Inflammatory macrophage treated with lipopolysaccharide for 1 hour (primary cell): ENCODE results near the gene RFX3.

ENCODE experiments used
- DNase-seq, 2 donors: peaks; one replicate each; pipeline ENCODE4 v3.0.0-alpha.2; 2020 to 2022

The RFX3 gene

GRCh38 chr9:3431890-3432289 is 93.9 kb downstream of the RFX3 start:
- DNase-seq, result no peak

DNA sequence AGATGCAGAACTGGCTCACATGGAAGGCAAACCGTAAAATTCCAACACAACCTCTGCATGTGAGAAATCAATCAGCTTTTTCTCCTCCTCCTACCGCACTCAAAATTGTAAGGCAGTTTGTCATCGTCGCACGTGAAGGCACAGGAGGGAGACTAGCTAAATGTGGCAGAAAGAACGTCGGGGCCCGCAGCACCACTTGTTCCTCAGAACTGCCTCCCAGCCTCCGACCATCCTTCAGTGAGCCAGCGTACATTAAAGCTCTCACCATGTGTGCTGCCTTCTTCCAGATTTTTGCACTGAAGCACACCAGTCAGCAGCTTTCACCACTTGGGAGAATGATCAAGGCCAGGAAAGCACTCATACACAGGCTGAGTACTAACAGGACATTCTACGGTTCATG is 105.9 kb downstream of the RFX3 start:
- no peak for DNase-seq

GRCh38 chr9:3415906-3416305 is 109.9 kb downstream of the RFX3 start:
- no peak for DNase-seq

DNA sequence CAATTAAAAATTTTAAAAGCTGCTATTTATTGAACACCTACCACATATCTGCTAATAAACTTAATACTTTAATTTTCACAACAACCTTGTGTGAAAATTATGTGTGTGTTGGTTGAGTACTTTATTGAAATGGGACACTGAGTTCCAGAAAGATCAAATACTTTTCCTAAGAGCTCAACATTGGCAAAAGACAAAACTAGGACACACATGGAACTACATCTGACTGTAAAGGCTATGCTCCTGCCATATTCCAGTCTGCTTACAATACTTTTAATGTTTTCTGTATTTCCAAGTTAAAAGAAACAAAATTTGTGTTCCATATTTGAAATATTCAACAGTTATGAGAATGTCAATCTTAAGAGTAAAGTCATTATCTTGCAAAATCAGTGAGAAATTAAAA is 111.8 kb downstream of the RFX3 start:
- no peak for DNase-seq

GRCh38 chr9:3410461-3410860 is 115.3 kb downstream of the RFX3 start:
- DNase-seq, result no peak

- DNase-seq, result no peak
Observed at GRCh38 chr9:3409453-3409852, 116.3 kb downstream of the RFX3 start.

GRCh38 chr9:3403315-3403714 is 122.5 kb downstream of the RFX3 start:
- no peak for DNase-seq

DNA sequence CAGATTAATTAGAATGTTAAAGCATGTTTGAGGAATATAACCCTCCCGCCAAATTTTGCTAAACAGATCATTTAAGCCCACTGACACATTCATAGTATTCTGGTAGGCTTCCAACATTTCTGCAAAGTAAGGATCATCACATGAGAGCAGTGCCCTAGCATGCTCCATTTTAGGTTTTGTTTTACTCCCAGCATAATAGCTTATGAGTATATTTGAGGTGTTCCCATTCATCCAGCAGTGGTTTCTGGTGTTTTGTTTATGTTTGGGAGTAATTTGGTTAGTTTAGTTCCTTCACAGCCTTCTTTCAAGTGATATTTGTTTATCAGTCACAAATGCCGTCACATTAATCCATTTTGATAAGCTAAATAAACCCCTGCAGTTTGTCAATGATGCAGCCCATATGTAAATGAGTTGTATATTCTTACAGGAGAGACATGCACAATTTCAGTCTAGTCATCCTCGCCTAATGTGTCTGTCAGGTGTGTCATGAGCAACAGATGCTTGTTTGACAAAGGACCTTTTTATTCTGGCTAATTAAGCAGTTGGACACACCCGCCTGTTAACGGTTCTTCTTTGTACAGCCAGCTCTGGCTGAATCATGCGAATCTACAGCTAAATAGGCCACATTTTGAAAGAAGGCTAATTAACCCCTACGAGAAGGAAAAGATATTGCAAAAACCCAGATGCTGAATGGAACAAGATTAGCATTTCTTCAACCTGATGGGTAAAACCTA is 124.4 kb downstream of the RFX3 start:
- DNase-seq, result no peak

GRCh38 chr9:3398232-3398648 is 127.6 kb downstream of the RFX3 start:
- peak; percentile 69 for DNase-seq

GRCh38 chr9:3397766-3398165 is 128.0 kb downstream of the RFX3 start:
- peak in 1 of 2 donors; percentile 28 for DNase-seq

- no peak for DNase-seq
Observed at GRCh38 chr9:3391414-3391813, 134.4 kb downstream of the RFX3 start.

DNA sequence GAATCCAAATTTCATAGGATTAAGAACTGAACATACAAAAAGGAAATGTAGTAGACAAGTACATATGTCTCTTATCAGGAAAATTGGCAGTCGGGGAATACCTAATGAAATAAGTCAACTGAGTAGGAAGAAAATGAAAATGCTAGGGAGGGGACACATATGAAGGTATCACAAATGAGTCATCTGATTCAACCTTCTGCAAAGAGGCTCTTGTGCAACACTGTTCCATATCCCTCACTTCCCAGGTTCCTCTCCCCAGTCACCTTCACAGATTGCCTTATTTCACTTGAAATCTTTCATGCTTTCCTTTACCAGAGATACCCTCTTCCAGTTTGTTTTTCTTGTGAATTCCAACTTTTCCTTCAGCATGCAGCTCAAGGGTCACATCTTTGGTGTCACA is 139.0 kb downstream of the RFX3 start:
- no peak for DNase-seq

- DNase-seq, result peak; percentile 8 to 16
Observed at GRCh38 chr9:3385871-3386270, 139.9 kb downstream of the RFX3 start.

DNA sequence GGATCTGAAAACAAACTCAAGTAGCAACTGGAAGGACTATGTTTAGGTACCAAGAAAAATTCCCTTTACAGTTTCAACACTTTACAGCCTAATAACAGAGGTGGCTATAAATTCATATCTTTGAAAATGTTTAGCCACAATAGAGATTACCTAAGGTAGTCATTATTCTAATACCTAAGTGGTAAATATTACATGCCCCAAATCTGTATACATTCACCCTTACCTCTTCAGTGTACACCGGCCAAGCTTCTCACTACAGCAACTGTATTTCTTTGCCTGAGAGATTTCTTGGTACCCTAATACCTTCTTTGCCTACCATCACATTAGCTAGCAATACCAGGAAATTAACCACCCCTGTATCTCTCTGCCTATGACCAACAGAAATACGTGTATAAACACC is 154.0 kb downstream of the RFX3 start:
- no peak for DNase-seq

DNA sequence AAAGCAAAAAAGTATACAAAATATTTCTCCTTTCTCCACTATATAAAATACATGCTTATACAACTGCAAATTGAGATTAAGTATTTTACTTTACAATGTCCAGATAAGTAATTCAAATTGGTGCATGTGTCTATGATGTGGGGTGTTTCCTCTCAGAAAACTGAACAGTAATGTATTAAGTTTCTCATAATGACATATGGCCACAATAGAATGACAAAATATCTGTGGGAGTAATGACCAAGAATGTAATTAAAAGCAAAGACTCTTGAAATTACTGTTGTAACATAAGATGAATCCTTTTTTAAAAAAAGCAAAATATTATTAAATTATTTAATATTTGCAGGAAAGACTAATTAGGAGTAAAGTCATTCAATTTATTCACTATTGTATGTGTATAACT is 155.1 kb downstream of the RFX3 start:
- DNase-seq, result no peak

DNA sequence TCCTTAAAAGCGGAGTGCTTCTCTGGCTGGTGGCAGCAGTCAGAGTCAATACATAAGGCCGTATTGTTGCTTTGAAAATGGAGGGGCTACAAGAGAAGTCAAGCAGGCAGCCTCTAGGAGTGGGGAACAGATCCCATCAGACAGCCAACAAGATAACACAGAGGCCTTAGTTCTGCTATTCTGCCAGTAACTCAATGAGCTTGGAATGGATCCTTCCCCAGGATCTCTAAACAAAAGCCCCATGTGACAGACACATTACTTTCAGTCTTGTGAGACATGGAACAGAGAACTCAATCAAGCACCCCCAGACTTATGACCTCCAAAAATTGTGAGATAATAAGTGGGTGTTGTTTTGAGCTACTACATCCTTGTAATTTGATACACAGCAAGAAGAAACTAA is 158.6 kb downstream of the RFX3 start:
- peak in 1 of 2 donors; percentile 19 for DNase-seq

GRCh38 chr9:3361689-3362392 is 164.0 kb downstream of the RFX3 start:
- no peak for DNase-seq

DNA sequence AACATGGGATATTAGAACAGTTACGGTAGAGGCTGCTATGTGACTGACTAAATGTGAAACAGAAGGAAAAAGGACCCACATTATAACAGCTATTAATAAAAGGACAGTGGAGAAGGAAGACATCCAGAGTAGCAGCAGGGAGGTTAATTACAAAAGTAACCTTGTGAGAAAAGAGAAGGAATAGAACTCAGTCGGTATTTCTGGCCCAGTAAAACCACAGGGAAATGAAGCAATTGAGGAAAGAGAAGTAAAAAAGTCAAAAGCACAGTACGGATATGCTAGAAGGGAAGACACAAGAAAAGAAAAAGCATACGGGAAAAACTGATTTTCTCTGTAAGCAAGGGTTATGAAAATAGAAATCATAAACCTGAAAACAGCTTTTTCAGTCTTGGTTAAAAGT is 164.7 kb downstream of the RFX3 start:
- DNase-seq, result peak; percentile 43 to 52

DNA sequence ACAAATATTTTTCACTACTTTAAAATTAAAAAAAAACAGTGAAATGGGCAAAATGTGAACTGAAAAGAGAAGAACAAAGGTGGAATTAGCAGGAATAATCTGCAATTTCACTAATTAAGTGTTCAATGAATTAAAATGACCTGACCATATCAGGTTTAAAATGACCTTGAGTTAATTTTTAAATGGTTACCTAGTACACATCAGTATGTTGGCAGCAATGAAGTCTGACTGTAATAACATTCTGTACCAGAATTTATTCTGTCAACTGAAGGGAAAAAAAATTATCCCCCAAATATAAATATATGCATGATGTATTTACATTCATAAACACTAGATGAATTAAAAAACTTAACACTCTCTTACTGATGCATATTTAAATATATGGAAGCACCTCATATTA is 165.6 kb downstream of the RFX3 start:
- DNase-seq, result no peak

DNA sequence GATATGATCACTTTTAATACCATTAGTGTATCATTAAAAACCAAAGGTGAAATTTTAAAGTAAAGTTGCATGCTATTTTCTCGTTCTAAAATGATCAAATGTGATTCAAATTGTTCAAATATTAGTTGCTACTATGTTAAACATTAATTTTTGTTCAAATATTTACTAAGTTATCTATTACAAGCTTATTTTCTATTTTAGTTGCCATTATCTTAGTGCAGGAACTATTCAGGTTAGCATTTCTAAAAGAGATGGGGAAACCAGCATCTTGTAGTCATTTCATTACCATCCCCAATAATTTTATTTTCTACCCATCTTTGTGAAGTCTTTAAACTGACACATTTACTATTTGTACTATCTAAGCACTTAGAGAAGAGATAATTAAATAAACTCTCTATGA is 166.0 kb downstream of the RFX3 start:
- DNase-seq, result no peak

DNA sequence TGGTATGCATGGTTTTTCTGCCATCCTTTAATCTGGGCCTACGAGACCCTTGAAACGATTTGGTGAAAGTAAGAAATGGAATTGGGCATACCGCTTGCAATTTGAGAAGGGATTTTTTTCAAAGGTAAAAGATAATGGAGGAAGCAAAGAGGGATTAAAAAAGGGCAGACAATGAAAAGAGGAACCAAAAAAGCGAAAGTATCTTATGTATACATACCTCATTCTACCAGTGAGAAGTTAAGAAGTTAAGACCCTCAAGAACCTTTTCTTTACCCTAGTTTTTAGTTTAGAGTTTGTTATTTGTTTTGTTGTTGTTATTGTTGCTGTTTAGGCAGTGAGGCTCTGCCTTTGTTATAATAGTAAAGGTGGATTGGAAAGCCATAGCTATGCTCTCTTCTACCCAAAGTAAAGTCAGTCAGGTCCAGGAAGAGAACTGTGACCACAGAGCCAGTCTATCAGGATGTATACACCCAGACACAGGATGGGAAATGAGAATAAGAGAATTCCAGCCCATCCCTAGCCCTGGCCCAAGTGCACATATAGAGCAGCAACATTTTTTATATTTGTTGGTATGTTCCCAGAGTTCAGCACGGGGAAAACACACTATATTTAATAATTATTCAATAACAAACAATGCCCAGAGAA is 166.6 kb downstream of the RFX3 start:
- DNase-seq, result no peak

DNA sequence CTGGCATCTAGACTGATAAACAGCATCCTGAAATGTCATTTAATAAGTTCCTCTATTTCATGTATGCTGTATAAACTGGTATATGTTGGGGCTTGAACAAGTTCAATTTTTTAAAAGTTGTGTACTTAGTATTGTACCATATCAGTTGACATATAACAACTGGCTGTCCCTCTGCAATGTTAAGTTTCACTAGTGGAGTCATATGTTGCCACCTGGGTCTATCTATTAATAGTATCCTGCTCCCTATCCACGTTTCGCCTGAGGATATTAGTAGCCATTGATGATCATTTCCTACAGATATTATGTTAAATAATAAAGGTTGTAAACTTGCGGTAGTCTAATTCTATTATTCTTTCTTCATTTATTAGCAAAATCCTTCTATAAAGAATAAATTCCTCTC is 177.6 kb downstream of the RFX3 start:
- DNase-seq, result no peak

- DNase-seq, result no peak
Observed at GRCh38 chr9:3346549-3346948, 179.3 kb downstream of the RFX3 start.

- no peak for DNase-seq
Observed at GRCh38 chr9:3343671-3344070, 182.1 kb downstream of the RFX3 start.
